ENCODE data around the gene SETD7. TPM values are rescaled to one million over a fixed set of nuclear protein-coding genes. Genes with fewer than 3 reads are reported as not detected.

Gene SETD7
- total and polyA plus RNA-seq, 2 of the 8 experiments (the other 6 are each of a cell fraction or from before 2014, with no cell fraction given), result 1.5 to 4.6 TPM

- Histone ChIP-seq H4K20me1 (replicated peaks in 1 of 2; ENCODE audit: control insufficient read depth in 1 of 2, insufficient read depth in 2 of 2, low read length in 2 of 2) (no peaks in the 10 kb centered on the region), H3K56ac (replicated peaks; ENCODE audit: insufficient read length, low read depth, low read length) (no peak overlapping the region), H3K14ac (ENCODE audit: insufficient read length) (no peak overlapping the region), H4K8ac (ENCODE audit: extremely low read depth, insufficient read depth, low read length) (no peak overlapping the region), H3K27me3 (replicated peaks in 1 of 4; ENCODE audit: control insufficient read depth in 3 of 4, extremely low read depth in 1 of 4, insufficient read depth in 3 of 4, low read length in 3 of 4) (peaks cover 0 to under 1% (median 0%) of the 10 kb centered on the region in 4 experiments; a peak in 1 of 7 replicates), H3K27ac (ENCODE audit: low read depth, low read length) (no peak overlapping the region), H4K91ac (replicated peaks; ENCODE audit: insufficient read length, low read length) (no peak overlapping the region), H2BK12ac (ENCODE audit: low read depth, low read length) (no peak overlapping the region), H3K23ac (ENCODE audit: insufficient read length) (no peak overlapping the region), H3K79me1 (ENCODE audit: low read depth, low read length) (no peaks in the 10 kb centered on the region), H3K36me3 (ENCODE audit: control insufficient read depth in 2 of 4, insufficient read depth in 4 of 4, low read length in 3 of 4) (no peaks in the 10 kb centered on the region), H2AK5ac (ENCODE audit: low read depth, low read length) (no peak overlapping the region), H2BK5ac (ENCODE audit: low read depth, low read length) (no peak overlapping the region), H2BK120ac (replicated peaks; ENCODE audit: low read depth, low read length) (no peak overlapping the region), H3K4me3 (ENCODE audit: extremely low read depth in 1 of 4, insufficient read depth in 2 of 4, low read depth in 3 of 4, low read length in 4 of 4) (no peak overlapping the region), H3K9ac (replicated peaks in 1 of 4; ENCODE audit: extremely low read depth in 1 of 4, low read depth in 3 of 4, low read length in 3 of 4) (no peak overlapping the region), H3K4me2 (ENCODE audit: insufficient read depth in 1 of 2, low read depth in 2 of 2, low read length in 2 of 2) (no peak overlapping the region), H3K23me2 (ENCODE audit: low read depth, low read length) (no peaks in the 10 kb centered on the region), H3K4ac (replicated peaks; ENCODE audit: insufficient read length, low read depth, low read length) (no peak overlapping the region), H2AFZ (ENCODE audit: low read length) (no peak overlapping the region), H3K9me3 (ENCODE audit: insufficient read depth in 2 of 2, low read depth in 1 of 2, low read length in 1 of 2) (no peaks in the 10 kb centered on the region), H2BK20ac (ENCODE audit: low read length) (no peak overlapping the region), H3K18ac (ENCODE audit: extremely low read depth, low read length) (no peak overlapping the region), H2BK15ac (ENCODE audit: low read length) (no peak overlapping the region), H3K79me2 (ENCODE audit: control insufficient read depth in 1 of 2, insufficient read depth in 2 of 2, low read length in 2 of 2) (no peaks in the 10 kb centered on the region), H4K5ac (ENCODE audit: insufficient read length, low read depth, low read length) (no peak overlapping the region), H3K4me1 (replicated peaks in 1 of 4; ENCODE audit: control insufficient read depth in 3 of 4, insufficient read depth in 4 of 4, low read length in 3 of 4) (no peaks in the 10 kb centered on the region)
- FAIRE-seq, result no peak
- POLR2A ChIA-PET (ENCODE audit: partially characterized antibody), result no interaction called here
- DNase-seq (ENCODE audit: low read depth in 1 of 2, low spot score in 2 of 2), result no peak
- CTCF ChIA-PET (ENCODE audit: partially characterized antibody), result interaction anchor here (0.6 to 13.0 kb wide), 7 partner anchors 11 to 54 kb away, joined by 3 to 318 read pairs (median 3); no protein-coding TSS in a partner anchor
- TF ChIP-seq RBBP5 (IDR thresholded peaks at IDR 0.05; ENCODE audit: borderline replicate concordance, low read depth, low read length), result no peak
- no peak for TF ChIP-seq RFX5 (IDR thresholded peaks at IDR 0.05; ENCODE audit: borderline replicate concordance, low read depth, low read length)
- no peak for TF ChIP-seq NANOG (IDR thresholded peaks at IDR 0.05; ENCODE audit: insufficient read depth, low read depth, low read length, poor library complexity, severe bottlenecking)
- 94% methylated on average over 4 of the region's 4 CpGs; no CpG with 5 or more reads in 1 of the 2 experiments for WGBS, 2 experiments (ENCODE audit: extremely low coverage in 1 of 2, insufficient coverage in 1 of 2, insufficient read length in 1 of 2, insufficient replicate concordance in 2 of 2, low coverage in 1 of 2, low lambda C conversion rate in 2 of 2, missing lambda C conversion rate in 1 of 2)
These were observed 44.6 kb upstream of the SETD7 start for GRCh38 chr4:139600662-139601061.

Data from H1 (cell line).